Left ventricle myocardium inferior (tissue), 1 donor: ENCODE results near the gene NPNT. TPM values are rescaled to one million over a fixed set of nuclear protein-coding genes. Genes with fewer than 3 reads are reported as not detected.

Experiments
- DNase-seq: peaks from one replicate; pipeline ENCODE4 v3.0.0-alpha.2; 2020
- H3K27ac ChIP-seq: fragments of 200-600 bp; replicated peaks from 2 replicates; pipeline ENCODE4 v1.8.0; 2021
- H3K27me3 ChIP-seq: fragments of 200-600 bp; 2 replicates; pipeline ENCODE4 v1.8.0; 2021; ENCODE audit warnings: low read depth
- H3K36me3 ChIP-seq: fragments of 200-600 bp; 2 replicates; pipeline ENCODE4 v1.8.0; 2021
- H3K4me1 ChIP-seq: fragments of 200-600 bp; 2 replicates; pipeline ENCODE4 v1.8.0; 2021
- H3K4me3 ChIP-seq: fragments of 200-600 bp; 2 replicates; pipeline ENCODE4 v1.8.0; 2021; ENCODE audit warnings: mild to moderate bottlenecking, moderate library complexity
- H3K9me3 ChIP-seq: fragments of 200-600 bp; replicated peaks from 2 replicates; pipeline ENCODE4 v1.8.0; 2021
- CTCF ChIP-seq: fragments of 200-600 bp; IDR thresholded peaks from 2 replicates; pipeline ENCODE4 v1.8.0; 2021; ENCODE audit warnings: antibody characterized with exemption, mild to moderate bottlenecking, borderline replicate concordance
- intact Hi-C: fragments of 100-400 bp; cut with micrococcal nuclease; formaldehyde crosslinking; loops from one replicate; pipeline ENCODE4 v1.11.0; 2022
- total RNA-seq: library from RNA; stranded (reverse); fragmentation: NEBNext Ultra II Directional; extraction: Animal tissue kit (Norgen Biotek cat#: 25700); gene quantifications from one replicate; pipeline ENCODE4 v1.2.1, GENCODE V29; 2021
- donor health status: DM: no; HTN: yes; CAD: no; lungs with severe emphysema.

The NPNT gene
- total RNA-seq, 1 donor from 2014 or later = 2.9 TPM

DNA sequence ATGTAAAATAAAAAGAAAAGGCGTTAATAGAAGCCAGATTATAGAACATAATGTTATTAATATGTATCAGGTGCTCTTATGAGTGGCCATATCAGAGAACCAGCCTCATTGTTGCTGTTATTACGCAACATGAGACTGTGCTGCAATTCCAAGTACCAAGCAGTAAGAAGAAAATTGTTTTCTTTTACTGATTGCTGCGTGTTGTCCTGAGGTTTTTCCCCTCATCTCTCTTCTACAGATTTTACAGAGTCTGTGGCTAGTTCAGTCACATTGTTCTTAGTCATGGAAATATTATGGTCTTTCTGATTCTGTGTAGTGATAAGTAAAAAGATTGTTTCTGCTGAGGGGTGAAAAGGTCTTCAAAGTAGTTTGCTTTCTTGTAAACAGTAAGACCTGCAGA is 55.9 kb downstream of the NPNT start:
- no peaks in the 10 kb centered on the region for H3K4me1 ChIP-seq
- peaks cover 9% of the 10 kb centered on the region for H3K9me3 ChIP-seq
- no peak for DNase-seq
- no peak overlapping the region for H3K27ac ChIP-seq
- H3K36me3 ChIP-seq = no peaks in the 10 kb centered on the region
- H3K27me3 ChIP-seq = no peaks in the 10 kb centered on the region
- TF ChIP-seq CTCF = no peak
- intact Hi-C loops = no loop called here
- no peak overlapping the region for H3K4me3 ChIP-seq

DNA sequence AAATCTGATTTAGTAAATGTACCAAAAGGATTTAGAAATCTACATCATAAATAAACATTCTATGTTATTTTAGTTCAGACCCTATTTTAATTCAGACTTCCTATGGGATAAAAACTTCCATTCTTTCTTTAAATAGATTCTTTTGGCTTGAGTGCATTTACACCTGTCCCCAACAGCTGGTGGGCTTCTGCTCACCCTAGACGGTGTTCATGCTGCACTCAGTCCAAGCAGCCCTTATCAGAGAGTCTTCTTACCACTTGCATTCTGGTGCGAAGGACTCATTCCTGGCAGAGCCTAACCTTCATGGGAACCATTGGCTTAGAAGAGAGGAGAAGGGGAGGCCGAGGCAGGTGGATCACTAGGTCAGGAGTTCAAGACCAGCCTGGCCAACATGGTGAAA is 57.3 kb downstream of the NPNT start:
- no peaks in the 10 kb centered on the region for H3K36me3 ChIP-seq
- H3K9me3 ChIP-seq = no peaks in the 10 kb centered on the region
- intact Hi-C loops = no loop called here
- TF ChIP-seq CTCF = no peak
- no peak for DNase-seq
- no peaks in the 10 kb centered on the region for H3K27me3 ChIP-seq
- no peaks in the 10 kb centered on the region for H3K4me1 ChIP-seq
- no peak overlapping the region for H3K4me3 ChIP-seq
- H3K27ac ChIP-seq = no peak overlapping the region

- no peaks in the 10 kb centered on the region for H3K9me3 ChIP-seq
- no peaks in the 10 kb centered on the region for H3K36me3 ChIP-seq
- no peak overlapping the region for H3K27ac ChIP-seq
- no peak for TF ChIP-seq CTCF
- no peaks in the 10 kb centered on the region for H3K27me3 ChIP-seq
- no peaks in the 10 kb centered on the region for H3K4me1 ChIP-seq
- DNase-seq = no peak
- no peak overlapping the region for H3K4me3 ChIP-seq
- intact Hi-C loops = no loop called here
Observed at GRCh38 chr4:105956569-105956968, 61.3 kb downstream of the NPNT start.

DNA sequence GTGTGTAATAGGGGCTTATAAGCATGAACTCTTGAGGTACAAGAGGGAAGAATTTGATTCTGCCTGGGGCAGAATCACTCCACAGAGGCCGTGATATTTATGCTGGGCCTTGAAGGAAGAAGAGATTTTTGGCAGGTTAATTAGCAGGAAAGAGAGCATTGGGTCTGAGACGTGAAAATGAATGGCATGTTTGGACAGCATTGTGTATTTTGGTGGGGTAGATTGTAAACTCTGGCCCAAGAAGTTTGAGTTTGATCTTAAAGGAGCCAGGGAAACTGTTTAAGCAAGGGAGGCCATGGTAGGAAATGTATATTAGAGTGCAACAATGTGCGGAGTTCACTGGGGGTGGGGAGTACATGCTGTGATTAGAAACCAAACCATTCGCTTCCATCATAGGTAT is 62.4 kb downstream of the NPNT start:
- Histone ChIP-seq H3K9me3 (no peaks in the 10 kb centered on the region), H3K36me3 (no peaks in the 10 kb centered on the region), H3K4me1 (no peaks in the 10 kb centered on the region), H3K27ac (no peak overlapping the region), H3K4me3 (no peak overlapping the region), H3K27me3 (no peaks in the 10 kb centered on the region)
- intact Hi-C loops = no loop called here
- TF ChIP-seq CTCF = no peak
- no peak for DNase-seq

DNA sequence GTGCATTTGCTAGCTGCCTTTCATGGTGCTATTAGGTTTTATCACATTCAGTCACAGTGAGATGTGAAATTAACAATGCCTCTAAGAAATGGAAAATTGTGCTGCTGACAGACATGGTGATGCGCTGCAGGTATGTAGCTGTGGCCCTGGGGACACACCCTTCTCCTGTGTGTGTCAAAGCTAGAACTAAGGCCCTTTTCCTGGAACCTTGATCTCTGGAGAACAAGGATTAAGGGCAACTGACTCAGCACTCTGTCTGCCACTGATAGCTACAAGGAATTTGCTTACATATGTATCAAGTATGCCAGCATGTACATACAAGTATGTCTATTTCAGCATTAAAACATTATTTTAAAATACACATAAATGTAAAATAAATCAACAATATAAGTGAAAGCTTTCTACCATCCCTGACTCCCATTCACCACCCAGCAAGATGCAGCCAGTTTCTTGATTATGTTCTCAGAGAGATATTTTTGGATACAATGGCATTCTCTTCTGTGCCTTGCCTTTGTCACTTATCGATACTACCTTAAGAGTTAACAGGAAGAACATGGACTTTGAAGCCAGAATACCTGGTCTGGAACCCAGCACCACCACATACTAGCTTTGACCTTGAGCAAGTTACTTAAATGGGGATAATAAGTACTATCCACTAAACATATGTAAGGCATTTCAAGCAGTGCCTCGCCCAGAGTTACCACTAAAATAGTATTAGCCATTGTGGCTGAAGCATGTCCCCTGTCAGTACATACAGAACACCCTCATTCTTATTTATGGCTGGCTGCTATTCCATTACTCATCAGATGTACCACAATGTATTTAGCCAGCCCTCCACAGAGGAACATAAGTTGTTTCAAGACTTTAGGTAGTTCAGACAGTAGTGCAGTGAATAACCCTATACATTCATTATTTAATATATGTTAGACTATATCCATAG is 68.5 kb downstream of the NPNT start:
- Histone ChIP-seq H3K4me3 (no peak overlapping the region), H3K27ac (no peak overlapping the region), H3K4me1 (peaks cover 29% of the 10 kb centered on the region), H3K36me3 (no peaks in the 10 kb centered on the region), H3K9me3 (no peaks in the 10 kb centered on the region), H3K27me3 (no peaks in the 10 kb centered on the region)
- TF ChIP-seq CTCF = no peak
- intact Hi-C loops = no loop called here
- DNase-seq = no peak
